ENCODE results near the gene NUP214. TPM values are rescaled to one million over a fixed set of nuclear protein-coding genes. Genes with fewer than 3 reads are reported as not detected.

The NUP214 gene
- total RNA-seq, 2 donors from 2014 or later, result 44.3 to 55.0 TPM

DNA sequence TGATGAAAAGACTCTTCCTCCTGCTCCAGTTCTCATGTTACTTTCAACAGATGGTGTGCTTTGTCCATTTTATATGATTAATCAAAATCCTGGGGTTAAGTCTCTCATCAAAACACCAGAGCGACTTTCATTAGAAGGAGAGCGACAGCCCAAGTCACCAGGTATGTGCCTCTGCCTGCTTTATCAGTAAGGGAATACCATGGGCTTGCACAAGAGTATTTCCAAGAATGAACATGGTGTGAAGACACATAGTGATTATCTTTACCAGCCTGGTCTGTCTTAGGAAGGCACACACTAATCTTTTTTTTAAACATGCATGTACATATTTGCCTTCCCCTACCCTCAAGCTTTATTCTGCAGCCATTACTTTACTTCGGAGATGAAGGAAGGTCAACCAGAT is 15.2 kb downstream of the NUP214 start:
- no peak overlapping the region for H3K4me3 ChIP-seq
- TF ChIP-seq, protein P1, sequence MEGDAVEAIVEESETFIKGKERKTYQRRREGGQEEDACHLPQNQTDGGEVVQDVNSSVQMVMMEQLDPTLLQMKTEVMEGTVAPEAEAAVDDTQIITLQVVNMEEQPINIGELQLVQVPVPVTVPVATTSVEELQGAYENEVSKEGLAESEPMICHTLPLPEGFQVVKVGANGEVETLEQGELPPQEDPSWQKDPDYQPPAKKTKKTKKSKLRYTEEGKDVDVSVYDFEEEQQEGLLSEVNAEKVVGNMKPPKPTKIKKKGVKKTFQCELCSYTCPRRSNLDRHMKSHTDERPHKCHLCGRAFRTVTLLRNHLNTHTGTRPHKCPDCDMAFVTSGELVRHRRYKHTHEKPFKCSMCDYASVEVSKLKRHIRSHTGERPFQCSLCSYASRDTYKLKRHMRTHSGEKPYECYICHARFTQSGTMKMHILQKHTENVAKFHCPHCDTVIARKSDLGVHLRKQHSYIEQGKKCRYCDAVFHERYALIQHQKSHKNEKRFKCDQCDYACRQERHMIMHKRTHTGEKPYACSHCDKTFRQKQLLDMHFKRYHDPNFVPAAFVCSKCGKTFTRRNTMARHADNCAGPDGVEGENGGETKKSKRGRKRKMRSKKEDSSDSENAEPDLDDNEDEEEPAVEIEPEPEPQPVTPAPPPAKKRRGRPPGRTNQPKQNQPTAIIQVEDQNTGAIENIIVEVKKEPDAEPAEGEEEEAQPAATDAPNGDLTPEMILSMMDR (IDR thresholded peaks at IDR 0.05), result no peak
- no peaks in the 10 kb centered on the region for H3K9me3 ChIP-seq
- ATAC-seq (ENCODE audit: insufficient number of reproducible peaks, low FRiP score, low read depth) (no peak), DNase-seq (ENCODE audit: low spot score) (no peak)
- no peaks in the 10 kb centered on the region for H3K27me3 ChIP-seq (replicated peaks; ENCODE audit: insufficient read depth)
- H3K4me1 ChIP-seq (ENCODE audit: control insufficient read depth in 1 of 2, low read depth in 2 of 2), result no peaks in the 10 kb centered on the region
- no peak overlapping the region for H3K27ac ChIP-seq
- peaks cover 66% of the 10 kb centered on the region for H3K36me3 ChIP-seq

DNA sequence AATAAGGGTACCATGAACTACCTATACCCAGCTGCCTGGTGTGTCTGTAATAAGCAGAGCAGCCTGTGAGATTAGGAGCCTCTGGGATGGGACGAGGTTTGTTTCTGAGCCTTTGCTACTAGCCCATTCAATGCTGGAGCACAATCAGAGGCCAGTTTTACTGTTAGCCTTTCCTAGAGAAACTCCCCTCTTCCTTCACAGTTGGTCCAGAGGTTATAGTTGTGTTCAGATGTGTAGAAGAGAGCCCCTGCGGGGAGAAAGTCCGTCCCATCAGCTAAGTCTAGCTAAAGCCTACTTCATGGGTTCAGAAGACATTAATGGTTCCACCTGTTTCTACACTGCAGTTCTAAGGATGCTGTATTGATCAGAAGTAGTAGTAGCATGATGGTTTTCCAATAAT is 16.8 kb downstream of the NUP214 start:
- H3K36me3 ChIP-seq, result peaks cover 63% of the 10 kb centered on the region
- no peak overlapping the region for H3K4me3 ChIP-seq
- H3K4me1 ChIP-seq (ENCODE audit: control insufficient read depth in 1 of 2, low read depth in 2 of 2), result no peaks in the 10 kb centered on the region
- no peaks in the 10 kb centered on the region for H3K27me3 ChIP-seq (replicated peaks; ENCODE audit: insufficient read depth)
- ATAC-seq (ENCODE audit: insufficient number of reproducible peaks, low FRiP score, low read depth) (no peak), DNase-seq (ENCODE audit: low spot score) (no peak)
- H3K9me3 ChIP-seq, result no peaks in the 10 kb centered on the region
- TF ChIP-seq, protein P1 (IDR thresholded peaks at IDR 0.05), result no peak
- H3K27ac ChIP-seq, result no peak overlapping the region

DNA sequence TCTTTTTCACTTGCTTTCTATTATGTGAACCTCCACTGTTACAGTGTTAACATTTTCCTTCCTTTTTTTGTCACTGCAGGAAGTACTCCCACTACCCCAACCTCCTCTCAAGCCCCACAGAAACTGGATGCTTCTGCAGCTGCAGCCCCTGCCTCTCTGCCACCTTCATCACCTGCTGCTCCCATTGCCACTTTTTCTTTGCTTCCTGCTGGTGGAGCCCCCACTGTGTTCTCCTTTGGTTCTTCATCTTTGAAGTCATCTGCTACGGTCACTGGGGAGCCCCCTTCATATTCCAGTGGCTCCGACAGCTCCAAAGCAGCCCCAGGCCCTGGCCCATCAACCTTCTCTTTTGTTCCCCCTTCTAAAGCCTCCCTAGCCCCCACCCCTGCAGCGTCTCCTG is 18.8 kb downstream of the NUP214 start:
- Histone ChIP-seq H3K4me1 (ENCODE audit: control insufficient read depth in 1 of 2, low read depth in 2 of 2) (no peaks in the 10 kb centered on the region), H3K4me3 (no peak overlapping the region), H3K27me3 (replicated peaks; ENCODE audit: insufficient read depth) (no peaks in the 10 kb centered on the region), H3K27ac (no peak overlapping the region), H3K9me3 (no peaks in the 10 kb centered on the region), H3K36me3 (peaks cover 61% of the 10 kb centered on the region)
- TF ChIP-seq, protein P1 (IDR thresholded peaks at IDR 0.05), result no peak
- DNase-seq (ENCODE audit: low spot score) (no peak), ATAC-seq (ENCODE audit: insufficient number of reproducible peaks, low FRiP score, low read depth) (no peak)

DNA sequence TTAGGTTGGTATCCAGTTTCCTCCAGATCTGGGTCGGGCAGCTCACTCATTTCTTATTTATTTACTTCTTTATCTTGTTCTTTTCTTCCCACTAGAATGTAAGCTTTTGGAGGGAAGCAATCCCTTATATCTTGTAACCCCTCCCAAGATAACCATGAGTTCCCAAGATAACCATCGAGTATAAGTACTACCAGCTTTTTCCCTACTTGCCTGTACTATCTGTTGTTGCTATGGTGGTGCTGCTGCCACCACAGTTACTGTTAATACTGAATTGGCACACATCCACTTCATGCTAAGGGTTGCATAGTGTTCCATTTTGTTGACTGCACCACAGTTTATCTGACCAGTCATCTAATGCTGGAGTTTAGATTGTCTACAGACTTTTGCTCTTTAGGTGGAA is 19.9 kb downstream of the NUP214 start:
- no peak for ATAC-seq (ENCODE audit: insufficient number of reproducible peaks, low FRiP score, low read depth)

DNA sequence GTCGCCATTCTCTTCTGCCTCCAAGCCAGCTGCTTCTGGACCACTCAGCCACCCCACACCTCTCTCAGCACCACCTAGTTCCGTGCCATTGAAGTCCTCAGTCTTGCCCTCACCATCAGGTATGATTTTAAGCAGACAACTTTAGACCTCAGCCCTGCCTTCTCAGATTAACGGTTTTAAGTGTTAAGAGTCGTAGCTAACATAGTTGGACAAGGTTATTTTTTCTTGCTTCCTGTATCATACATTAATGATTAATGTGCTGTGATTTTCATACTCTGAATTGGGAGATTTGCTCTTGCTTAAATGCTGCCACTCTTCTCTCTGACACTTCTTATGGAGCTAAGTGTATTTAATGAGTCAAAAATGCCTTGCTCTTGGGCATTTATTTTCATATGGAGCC is 20.8 kb downstream of the NUP214 start:
- Histone ChIP-seq H3K36me3 (peaks cover 58% of the 10 kb centered on the region), H3K4me1 (ENCODE audit: control insufficient read depth in 1 of 2, low read depth in 2 of 2) (no peaks in the 10 kb centered on the region), H3K27ac (no peak overlapping the region), H3K4me3 (no peak overlapping the region), H3K9me3 (no peaks in the 10 kb centered on the region), H3K27me3 (replicated peaks; ENCODE audit: insufficient read depth) (no peaks in the 10 kb centered on the region)
- TF ChIP-seq, protein P1 (IDR thresholded peaks at IDR 0.05), result no peak
- ATAC-seq (ENCODE audit: insufficient number of reproducible peaks, low FRiP score, low read depth) (no peak), DNase-seq (ENCODE audit: low spot score) (no peak)

More for the DNA sequence above, 19.9 kb downstream of the NUP214 start:
- no peak overlapping the region for H3K4me3 ChIP-seq
- no peak overlapping the region for H3K27ac ChIP-seq
- no peak for DNase-seq (ENCODE audit: low spot score)
- H3K27me3 ChIP-seq (replicated peaks; ENCODE audit: insufficient read depth), result no peaks in the 10 kb centered on the region
- H3K4me1 ChIP-seq (ENCODE audit: control insufficient read depth in 1 of 2, low read depth in 2 of 2), result no peaks in the 10 kb centered on the region
- TF ChIP-seq, protein P1 (IDR thresholded peaks at IDR 0.05), result no peak
- H3K9me3 ChIP-seq, result no peaks in the 10 kb centered on the region
- H3K36me3 ChIP-seq, result peaks cover 61% of the 10 kb centered on the region

Measured in thoracic aorta (tissue), 2 donors.